Caco-2 (cell line): Measurements from ENCODE around the gene ARPC2. TPM values are rescaled to one million over a fixed set of nuclear protein-coding genes. Genes with fewer than 3 reads are reported as not detected.
A peak's percentile ranks its signal among the peaks of the same experiment; 100 is the strongest.

Experiments used
- BruUV-seq: library from RNA; stranded (reverse); fragments of 400-500 nt; replicated peaks from 2 replicates; lab custom pipeline; 2021; lab: Mats Ljungman, UMichigan
- CTCF ChIA-PET: fragments of 300-600 bp; sonication (Branson Sonifier 250); formaldehyde crosslinking; loops from one replicate; lab custom pipeline; 2022; ENCODE audit warnings: antibody characterized with exemption; lab: Charles Lee
- POLR2A ChIA-PET: fragments of 300-600 bp; sonication (Branson Sonifier 250); formaldehyde crosslinking; loops from one replicate; lab custom pipeline; 2022; ENCODE audit warnings: antibody characterized with exemption; lab: Charles Lee
- DNase-seq, 2 experiments: peaks; one replicate each; pipeline versions ENCODE4 v3.0.0 to v3.0.0-alpha.2; 2020 to 2022
- H3K27me3 ChIP-seq: replicated peaks from 2 replicates; pipeline ENCODE4 v1.6.0; 2011; ENCODE audit warnings: low read length; ENCODE audit not compliant: control insufficient read depth, insufficient read depth
- H3K36me3 ChIP-seq: 2 replicates; pipeline ENCODE4 v1.5.1; 2011; ENCODE audit warnings: low read length; ENCODE audit not compliant: control insufficient read depth, insufficient read depth
- H3K4me1 ChIP-seq: fragments of 250-450 bp; sonication (Bioruptor Pico); 2 replicates; pipeline ENCODE4 v1.5.1; 2020; ENCODE audit warnings: mild to moderate bottlenecking
- H3K4me3 ChIP-seq: 2 replicates; pipeline ENCODE4 v1.5.1; 2011; ENCODE audit warnings: low read depth, mild to moderate bottlenecking, control low read depth, low read length
- H3K9me3 ChIP-seq: fragments of 250-450 bp; sonication (Bioruptor Pico); 2 replicates; pipeline ENCODE4 v1.5.1; 2020; ENCODE audit warnings: mild to moderate bottlenecking, moderate library complexity
- H3K27ac Mint-ChIP-seq: one replicate; pipeline ENCODE4 v1.8.0; 2022; ENCODE audit warnings: mixed read lengths; ENCODE audit not compliant: unreplicated experiment
- H3K27me3 Mint-ChIP-seq: one replicate; pipeline ENCODE4 v1.8.0; 2022; ENCODE audit warnings: mixed read lengths; ENCODE audit not compliant: insufficient read depth, unreplicated experiment
- H3K36me3 Mint-ChIP-seq: one replicate; pipeline ENCODE4 v1.8.0; 2022; ENCODE audit warnings: mild to moderate bottlenecking, mixed read lengths; ENCODE audit not compliant: insufficient read depth, unreplicated experiment
- H3K4me1 Mint-ChIP-seq: one replicate; pipeline ENCODE4 v1.8.0; 2022; ENCODE audit warnings: low read depth, mixed read lengths; ENCODE audit not compliant: unreplicated experiment
- H3K4me3 Mint-ChIP-seq: one replicate; pipeline ENCODE4 v1.8.0; 2022; ENCODE audit warnings: mild to moderate bottlenecking, moderate library complexity, mixed read lengths; ENCODE audit not compliant: unreplicated experiment
- H3K9me3 Mint-ChIP-seq: one replicate; pipeline ENCODE4 v1.8.0; 2022; ENCODE audit warnings: mixed read lengths; ENCODE audit not compliant: unreplicated experiment
- CTCF ChIP-seq, 2 experiments: fragments of 200-600 bp in 1 of 2; IDR thresholded peaks; 1 replicate in 1 of 2; 2 replicates in 1 of 2; pipeline versions ENCODE4 v1.5.1 to v1.8.0; 2011 to 2022; ENCODE audit warnings: antibody characterized with exemption in 1 of 2, control low read depth in 1 of 2, inconsistent platforms in 1 of 2, low read depth in 1 of 2, low read length in 1 of 2, mild to moderate bottlenecking in 1 of 2, moderate library complexity in 1 of 2; ENCODE audit not compliant: insufficient read depth in 1 of 2, severe bottlenecking in 1 of 2, unreplicated experiment in 1 of 2
- intact Hi-C: fragments of 100-400 bp; cut with micrococcal nuclease; formaldehyde crosslinking; loops from one replicate; pipeline ENCODE4 v1.10.0; 2022; ENCODE audit not compliant: unreplicated experiment
- total RNA-seq: library from RNA; stranded (reverse); gene quantifications from 2 replicates; pipeline ENCODE4 v1.2.3, GENCODE V29; 2022

ARPC2 gene
- total RNA-seq, 1 experiment from 2014 or later, result 284 TPM

GRCh38 chr2:218228366-218229090, 11.5 kb downstream of the ARPC2 start:
- POLR2A ChIA-PET, result no interaction called here

GRCh38 chr2:218229239-218229638, 12.2 kb downstream of the ARPC2 start:
- no peak for DNase-seq
- H3K4me1 Mint-ChIP-seq, result peaks cover 31% of the 10 kb centered on the region
- peaks cover 40% of the 10 kb centered on the region for H3K4me1 ChIP-seq
- BruUV-seq, result no TSS peak
- ChIA-PET CTCF (interaction anchor here (0.6 to 0.8 kb wide), 2 partner anchors 11 to 190 kb away, joined by 4 read pairs; partner anchors contain the start of gene VIL1), POLR2A (no interaction called here)
- H3K9me3 Mint-ChIP-seq, result no peaks in the 10 kb centered on the region
- no peaks in the 10 kb centered on the region for H3K9me3 ChIP-seq
- no peak overlapping the region for H3K27ac Mint-ChIP-seq
- H3K4me3 ChIP-seq, result no peak overlapping the region
- H3K27me3 ChIP-seq, result no peaks in the 10 kb centered on the region
- H3K4me3 Mint-ChIP-seq, result no peak overlapping the region
- peaks cover 97% of the 10 kb centered on the region for H3K36me3 Mint-ChIP-seq
- intact Hi-C loops, result loop anchor here (1.0 kb wide), 1 partner anchor 11 kb away; no protein-coding TSS in a partner anchor
- H3K36me3 ChIP-seq, result peaks cover 1% of the 10 kb centered on the region; the same call in 1 of the 2 replicates
- H3K27me3 Mint-ChIP-seq, result no peaks in the 10 kb centered on the region
- TF ChIP-seq CTCF (IDR thresholded peaks at IDR 0.05; ENCODE audit: insufficient read depth in 1 of 2, low read depth in 1 of 2, low read length in 1 of 2, severe bottlenecking in 1 of 2, unreplicated experiment in 1 of 2), result no peak

More at GRCh38 chr2:218228366-218229090, 11.5 kb downstream of the ARPC2 start:
- Mint-ChIP-seq H3K27ac (no peak overlapping the region), H3K4me3 (no peak overlapping the region), H3K4me1 (peaks cover 24% of the 10 kb centered on the region), H3K27me3 (no peaks in the 10 kb centered on the region), H3K36me3 (peaks cover 97% of the 10 kb centered on the region), H3K9me3 (no peaks in the 10 kb centered on the region)
- CTCF ChIA-PET, result no interaction called here
- no peak for DNase-seq
- H3K36me3 ChIP-seq, result peaks cover 1% of the 10 kb centered on the region; the same call in 1 of the 2 replicates
- intact Hi-C loops, result loop anchor here (1.0 kb wide), 1 partner anchor 10 kb away; no protein-coding TSS in a partner anchor
- H3K27me3 ChIP-seq, result no peaks in the 10 kb centered on the region
- no peak overlapping the region for H3K4me3 ChIP-seq
- peaks cover 33% of the 10 kb centered on the region for H3K4me1 ChIP-seq
- H3K9me3 ChIP-seq, result no peaks in the 10 kb centered on the region
- BruUV-seq, result no TSS peak
- TF ChIP-seq CTCF (IDR thresholded peaks at IDR 0.05; ENCODE audit: insufficient read depth in 1 of 2, low read depth in 1 of 2, low read length in 1 of 2, severe bottlenecking in 1 of 2, unreplicated experiment in 1 of 2), result no peak

- Mint-ChIP-seq H3K36me3 (peaks cover 97% of the 10 kb centered on the region), H3K4me1 (peaks cover 36% of the 10 kb centered on the region), H3K9me3 (no peaks in the 10 kb centered on the region), H3K27ac (peak overlapping the region; percentile 65), H3K4me3 (no peak overlapping the region), H3K27me3 (no peaks in the 10 kb centered on the region)
- no peak overlapping the region for H3K4me3 ChIP-seq
- intact Hi-C loops, result loop anchor here (1.0 to 5.0 kb wide), 2 partner anchors 12 to 43 kb away; no protein-coding TSS in a partner anchor
- ChIA-PET POLR2A (interaction anchor here (1.4 kb wide), 1 partner anchor 13 kb away, joined by 6 read pairs; the partner anchor contains the start of gene ARPC2), CTCF (interaction anchor here (0.6 to 0.8 kb wide), 3 partner anchors 10 to 189 kb away, joined by 4 to 6 read pairs (median 4); partner anchors contain the start of genes ARPC2 and VIL1)
- H3K27me3 ChIP-seq, result no peaks in the 10 kb centered on the region
- no peaks in the 10 kb centered on the region for H3K9me3 ChIP-seq
- peaks cover 46% of the 10 kb centered on the region for H3K4me1 ChIP-seq
- no peak for TF ChIP-seq CTCF (IDR thresholded peaks at IDR 0.05; ENCODE audit: insufficient read depth in 1 of 2, low read depth in 1 of 2, low read length in 1 of 2, severe bottlenecking in 1 of 2, unreplicated experiment in 1 of 2)
- DNase-seq, result no peak
- BruUV-seq, result no TSS peak
- H3K36me3 ChIP-seq, result peaks cover 1% of the 10 kb centered on the region; the same call in 1 of the 2 replicates
Measured at GRCh38 chr2:218229851-218230250, 12.9 kb downstream of the ARPC2 start.
